Measurements from ENCODE around the gene MRPL58.
"Not testable (repeated sequence)": the region's sequence is repeated elsewhere in the genome, so short reads cannot be mapped to it uniquely, and the experiment has no call there.

The MRPL58 gene

DNA sequence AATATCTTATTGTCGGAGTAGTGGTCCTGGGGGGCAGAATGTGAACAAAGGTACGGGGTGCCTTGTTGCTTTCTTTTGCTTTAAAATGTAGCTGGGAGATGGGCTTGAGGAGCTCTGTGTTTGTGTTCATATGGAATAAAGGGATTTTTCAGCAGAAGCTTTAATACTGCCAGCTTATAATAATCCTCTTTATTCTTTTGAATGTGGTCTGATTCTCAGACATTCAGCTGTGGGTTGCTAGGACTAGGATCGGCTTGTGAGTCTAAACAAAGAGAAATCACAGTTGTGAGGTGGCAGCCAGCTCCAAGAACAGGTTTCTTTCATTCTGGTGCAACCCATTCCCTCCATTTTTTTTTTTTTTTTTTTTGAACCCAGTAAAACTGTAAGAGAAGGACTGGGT lies 7.2 kb downstream of the MRPL58 start:
- Histone ChIP-seq H3K4me3 (ENCODE audit: low read depth, low read length) (no peak overlapping the region), H3K9ac (ENCODE audit: low read length) (no peak overlapping the region), H3K27me3 (ENCODE audit: control insufficient read depth, insufficient read depth, low read length) (no peaks in the 10 kb centered on the region), H3K9me3 (ENCODE audit: control insufficient read depth, insufficient read depth, low read depth, low read length) (no peaks in the 10 kb centered on the region), H3K27ac (ENCODE audit: low read depth, low read length) (no peak overlapping the region), H3K4me1 (ENCODE audit: control insufficient read depth, insufficient read depth, low read length) (no peaks in the 10 kb centered on the region), H3K36me3 (ENCODE audit: control insufficient read depth, insufficient read depth, low read length) (peaks cover 51% of the 10 kb centered on the region)

DNA sequence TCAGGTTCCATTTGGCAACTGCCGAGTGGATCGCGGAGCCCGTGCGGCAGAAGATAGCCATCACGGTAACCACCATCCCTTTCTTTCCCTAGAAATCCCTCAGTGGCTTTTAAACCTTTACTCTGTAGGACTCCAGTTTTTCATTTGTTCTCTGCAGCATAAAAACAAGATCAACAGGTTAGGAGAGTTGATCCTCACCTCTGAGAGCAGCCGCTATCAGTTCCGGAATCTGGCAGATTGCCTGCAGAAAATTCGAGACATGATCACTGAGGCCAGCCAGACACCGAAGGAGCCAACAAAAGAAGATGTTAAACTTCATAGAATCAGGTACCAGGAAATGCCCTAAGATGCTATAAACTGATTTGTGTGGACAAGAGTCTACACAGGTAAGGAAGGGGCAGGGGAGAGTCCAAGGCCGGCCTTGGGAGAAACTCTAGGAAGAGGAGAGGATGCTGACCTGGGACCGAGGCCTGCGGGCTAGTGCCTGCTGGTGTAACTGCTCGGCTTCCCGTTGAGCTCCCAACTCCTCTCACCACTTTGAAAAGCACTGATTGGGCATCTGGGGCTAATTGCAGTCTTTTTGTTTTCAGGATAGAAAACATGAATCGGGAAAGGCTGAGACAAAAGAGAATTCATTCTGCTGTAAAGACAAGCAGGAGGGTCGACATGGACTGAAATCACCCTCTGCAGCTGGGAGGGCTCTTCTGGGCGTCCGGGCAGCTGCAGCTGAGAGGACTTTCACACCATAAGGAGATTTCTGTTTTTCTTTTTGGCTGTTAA lies 8.1 kb downstream of the MRPL58 start:
- H3K4me1 ChIP-seq (ENCODE audit: control insufficient read depth, insufficient read depth, low read length) = no peaks in the 10 kb centered on the region
- no peak overlapping the region for H3K9ac ChIP-seq (ENCODE audit: low read length)
- H3K27me3 ChIP-seq (ENCODE audit: control insufficient read depth, insufficient read depth, low read length) = no peaks in the 10 kb centered on the region
- no peak overlapping the region for H3K4me3 ChIP-seq (ENCODE audit: low read depth, low read length)
- H3K9me3 ChIP-seq (ENCODE audit: control insufficient read depth, insufficient read depth, low read depth, low read length) = 0 out of 2 replicates have a peak, but pooled peaks cover 4% of the 10 kb centered on the region
- H3K36me3 ChIP-seq (ENCODE audit: control insufficient read depth, insufficient read depth, low read length) = peaks cover 53% of the 10 kb centered on the region
- no peak overlapping the region for H3K27ac ChIP-seq (ENCODE audit: low read depth, low read length)

DNA sequence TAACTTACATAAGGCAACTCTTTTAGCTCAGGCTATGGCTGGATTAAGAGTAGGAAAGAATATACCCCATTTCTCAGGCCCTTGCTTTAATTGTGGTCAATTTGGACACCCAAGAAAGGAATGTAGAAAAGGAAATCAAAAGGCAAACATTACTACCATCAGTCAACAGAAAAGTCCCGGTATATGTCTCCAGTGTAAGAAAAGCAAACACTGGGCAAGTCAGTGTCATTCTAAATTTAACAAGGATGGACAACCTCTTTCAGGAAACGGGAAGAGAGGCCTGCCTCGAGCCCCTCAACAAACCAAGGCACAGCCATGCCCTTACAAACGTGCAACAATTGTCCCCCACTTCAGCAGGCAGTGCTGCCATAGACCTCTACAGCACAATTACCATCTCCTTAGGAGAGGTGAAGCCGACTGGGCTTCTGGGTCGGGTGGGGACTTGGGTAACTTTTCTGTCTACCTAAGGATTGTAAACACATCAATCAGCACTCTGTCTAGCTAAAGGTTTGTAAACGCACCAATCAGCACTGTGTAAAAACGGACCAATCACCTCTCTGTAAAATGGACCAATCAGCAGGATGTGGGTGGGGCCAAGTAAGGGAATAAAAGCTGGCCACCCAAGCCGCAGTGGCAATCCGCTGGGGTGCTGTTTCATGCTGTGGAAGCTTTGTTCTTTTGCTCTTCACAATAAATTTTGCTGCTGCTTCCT lies 12.4 kb downstream of the MRPL58 start:
- Histone ChIP-seq H3K9ac (ENCODE audit: low read length) (no peak overlapping the region), H3K4me1 (ENCODE audit: control insufficient read depth, insufficient read depth, low read length) (no peaks in the 10 kb centered on the region), H3K27me3 (ENCODE audit: control insufficient read depth, insufficient read depth, low read length) (no peaks in the 10 kb centered on the region), H3K27ac (ENCODE audit: low read depth, low read length) (no peak overlapping the region), H3K36me3 (ENCODE audit: control insufficient read depth, insufficient read depth, low read length) (peaks cover 30% of the 10 kb centered on the region), H3K9me3 (ENCODE audit: control insufficient read depth, insufficient read depth, low read depth, low read length) (peaks cover 8% of the 10 kb centered on the region), H3K4me3 (ENCODE audit: low read depth, low read length) (no peak overlapping the region)

DNA sequence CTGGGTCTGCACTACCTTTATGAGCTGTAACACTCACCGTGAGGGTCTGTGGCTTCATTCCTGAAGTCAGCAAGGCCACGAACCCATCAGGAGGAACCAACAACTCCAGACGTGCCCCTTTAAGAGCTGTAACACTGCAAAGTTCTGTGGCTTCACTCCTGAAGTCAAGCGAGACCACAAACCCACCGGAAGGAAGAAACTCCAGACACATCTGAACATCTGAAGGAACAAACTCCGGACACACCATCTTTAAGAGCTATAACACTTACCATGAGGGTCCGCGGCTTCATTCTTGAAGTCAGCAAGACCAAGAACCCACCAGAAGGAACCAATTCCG lies 12.9 kb downstream of the MRPL58 start:
- not testable (repeated sequence) for H3K27me3 ChIP-seq (ENCODE audit: control insufficient read depth, insufficient read depth, low read length); H3K4me1 ChIP-seq (ENCODE audit: control insufficient read depth, insufficient read depth, low read length); H3K4me3 ChIP-seq (ENCODE audit: low read depth, low read length); H3K9ac ChIP-seq (ENCODE audit: low read length); H3K27ac ChIP-seq (ENCODE audit: low read depth, low read length)
- H3K9me3 ChIP-seq (ENCODE audit: control insufficient read depth, insufficient read depth, low read depth, low read length) = peaks cover 13% of the 10 kb centered on the region
- peaks cover 24% of the 10 kb centered on the region for H3K36me3 ChIP-seq (ENCODE audit: control insufficient read depth, insufficient read depth, low read length)

DNA sequence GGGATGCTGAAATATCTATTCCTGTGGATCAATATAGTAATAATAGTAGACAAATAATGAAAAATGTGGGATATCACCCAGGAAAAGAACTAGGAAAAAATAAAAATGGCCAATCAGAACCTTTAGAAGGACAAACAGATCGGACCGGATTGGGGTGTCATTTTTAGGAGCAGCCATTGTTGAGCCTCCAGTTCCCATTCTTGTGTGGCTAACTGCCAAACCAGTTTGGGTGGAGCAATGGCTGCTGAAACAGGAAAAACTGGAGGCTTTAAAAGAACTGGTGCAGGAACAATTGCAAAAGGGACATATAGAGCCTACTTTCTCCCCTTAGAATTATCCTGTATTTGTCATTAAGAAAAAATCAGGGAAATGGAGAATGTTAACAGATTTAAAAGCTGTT lies 14.2 kb downstream of the MRPL58 start:
- not testable (repeated sequence) for H3K27me3 ChIP-seq (ENCODE audit: control insufficient read depth, insufficient read depth, low read length); H3K4me1 ChIP-seq (ENCODE audit: control insufficient read depth, insufficient read depth, low read length); H3K27ac ChIP-seq (ENCODE audit: low read depth, low read length); H3K4me3 ChIP-seq (ENCODE audit: low read depth, low read length); H3K9ac ChIP-seq (ENCODE audit: low read length)
- Histone ChIP-seq H3K9me3 (ENCODE audit: control insufficient read depth, insufficient read depth, low read depth, low read length) (peaks cover 21% of the 10 kb centered on the region), H3K36me3 (ENCODE audit: control insufficient read depth, insufficient read depth, low read length) (peaks cover 12% of the 10 kb centered on the region)

DNA sequence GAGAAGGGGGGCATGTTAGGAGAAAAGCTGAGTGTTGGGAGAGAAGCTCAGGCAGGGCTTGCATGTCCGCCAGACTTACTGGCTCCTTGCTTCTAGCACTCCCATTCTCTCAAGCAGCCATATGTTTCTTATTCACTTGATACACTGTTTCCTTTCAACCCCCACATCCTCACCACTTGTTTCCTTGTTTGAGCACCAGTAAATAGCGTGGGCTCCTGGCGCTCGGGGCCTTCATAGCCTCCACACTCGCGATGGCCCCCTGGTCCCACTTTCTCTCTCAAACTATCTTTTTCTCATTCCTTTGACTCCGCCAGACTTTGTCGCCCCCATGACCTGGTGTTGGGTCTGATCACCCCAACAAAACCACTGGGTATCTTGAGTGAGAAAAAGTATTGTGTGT lies 17.7 kb downstream of the MRPL58 start:
- Histone ChIP-seq H3K4me1 (ENCODE audit: control insufficient read depth, insufficient read depth, low read length) (no peaks in the 10 kb centered on the region), H3K4me3 (ENCODE audit: low read depth, low read length) (no peak overlapping the region), H3K9ac (ENCODE audit: low read length) (no peak overlapping the region), H3K27ac (ENCODE audit: low read depth, low read length) (no peak overlapping the region), H3K27me3 (ENCODE audit: control insufficient read depth, insufficient read depth, low read length) (no peaks in the 10 kb centered on the region), H3K36me3 (ENCODE audit: control insufficient read depth, insufficient read depth, low read length) (no peaks in the 10 kb centered on the region), H3K9me3 (ENCODE audit: control insufficient read depth, insufficient read depth, low read depth, low read length) (peaks cover 18% of the 10 kb centered on the region)

DNA sequence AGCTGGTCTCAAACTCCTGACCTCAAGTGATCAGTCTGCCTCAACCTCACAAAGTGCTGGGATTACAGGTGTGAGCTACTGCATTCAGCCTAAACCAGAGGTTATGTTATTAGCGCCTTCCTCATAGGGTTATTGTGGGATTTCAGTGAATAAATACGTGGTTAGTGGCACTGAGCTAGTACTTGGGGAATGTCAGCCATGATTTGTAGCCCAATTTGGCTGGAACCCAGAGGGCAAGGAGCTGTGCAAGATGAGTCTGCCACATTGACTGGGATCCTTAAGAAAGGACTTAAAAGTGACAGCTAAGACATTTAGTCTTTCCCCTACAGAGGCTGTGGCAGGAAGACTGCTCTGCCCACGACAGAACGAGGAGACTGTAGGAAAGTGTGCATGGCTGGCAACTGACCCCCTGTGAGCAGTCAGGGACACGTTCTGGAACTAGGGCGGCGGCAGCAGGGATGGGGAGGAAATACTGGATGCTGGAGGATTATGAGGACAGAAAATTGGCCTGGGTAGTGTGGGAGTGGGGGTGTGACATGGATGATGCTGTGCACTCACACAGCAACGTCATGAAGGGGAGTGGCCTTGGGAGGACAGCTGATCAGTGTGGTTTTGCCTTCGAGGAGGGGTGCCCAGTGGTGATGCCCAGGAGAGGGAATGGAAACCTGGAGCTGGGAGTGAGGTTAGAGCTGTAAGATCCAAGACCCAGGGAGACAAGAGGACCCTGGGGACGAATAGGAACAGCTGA lies 19.7 kb downstream of the MRPL58 start:
- H3K27me3 ChIP-seq (ENCODE audit: control insufficient read depth, insufficient read depth, low read length) = no peaks in the 10 kb centered on the region
- no peak overlapping the region for H3K9ac ChIP-seq (ENCODE audit: low read length)
- peaks cover 14% of the 10 kb centered on the region for H3K4me1 ChIP-seq (ENCODE audit: control insufficient read depth, insufficient read depth, low read length)
- H3K9me3 ChIP-seq (ENCODE audit: control insufficient read depth, insufficient read depth, low read depth, low read length) = peaks cover 18% of the 10 kb centered on the region
- H3K36me3 ChIP-seq (ENCODE audit: control insufficient read depth, insufficient read depth, low read length) = no peaks in the 10 kb centered on the region
- H3K4me3 ChIP-seq (ENCODE audit: low read depth, low read length) = peak overlapping the region; percentile 85
- no peak overlapping the region for H3K27ac ChIP-seq (ENCODE audit: low read depth, low read length)

DNA sequence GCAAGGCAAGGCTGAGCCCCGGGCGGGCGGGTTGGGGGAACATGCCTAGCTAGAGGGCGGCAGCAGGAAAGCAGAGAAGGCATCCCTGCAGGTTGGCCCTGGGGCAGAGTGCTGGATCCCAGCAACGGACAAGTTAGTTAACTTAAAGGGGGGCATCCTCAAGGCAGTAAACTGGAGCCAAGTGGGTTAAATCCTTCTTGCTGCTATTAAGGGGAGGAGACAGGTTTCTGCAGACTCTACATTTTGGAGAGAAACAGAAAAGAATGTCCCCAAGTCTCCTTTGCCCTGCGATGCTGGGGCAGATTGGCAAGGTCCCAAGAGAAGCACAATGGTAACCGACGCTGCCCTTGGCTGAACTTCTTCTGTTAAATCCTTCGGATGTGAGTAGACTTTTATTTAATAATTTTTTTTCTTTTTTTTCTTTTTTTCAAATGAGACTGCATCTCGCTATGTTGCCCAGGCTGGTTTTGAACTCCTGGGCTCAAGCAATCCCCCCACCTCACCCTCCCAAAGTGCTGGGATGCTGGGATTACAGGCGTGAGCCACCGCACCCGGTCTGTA lies 20.3 kb downstream of the MRPL58 start:
- H3K27me3 ChIP-seq (ENCODE audit: control insufficient read depth, insufficient read depth, low read length) = no peaks in the 10 kb centered on the region
- H3K4me1 ChIP-seq (ENCODE audit: control insufficient read depth, insufficient read depth, low read length) = peaks cover 14% of the 10 kb centered on the region
- H3K9me3 ChIP-seq (ENCODE audit: control insufficient read depth, insufficient read depth, low read depth, low read length) = peaks cover 18% of the 10 kb centered on the region
- no peaks in the 10 kb centered on the region for H3K36me3 ChIP-seq (ENCODE audit: control insufficient read depth, insufficient read depth, low read length)
- H3K9ac ChIP-seq (ENCODE audit: low read length) = no peak overlapping the region
- no peak overlapping the region for H3K27ac ChIP-seq (ENCODE audit: low read depth, low read length)
- H3K4me3 ChIP-seq (ENCODE audit: low read depth, low read length) = peak overlapping the region; percentile 85

DNA sequence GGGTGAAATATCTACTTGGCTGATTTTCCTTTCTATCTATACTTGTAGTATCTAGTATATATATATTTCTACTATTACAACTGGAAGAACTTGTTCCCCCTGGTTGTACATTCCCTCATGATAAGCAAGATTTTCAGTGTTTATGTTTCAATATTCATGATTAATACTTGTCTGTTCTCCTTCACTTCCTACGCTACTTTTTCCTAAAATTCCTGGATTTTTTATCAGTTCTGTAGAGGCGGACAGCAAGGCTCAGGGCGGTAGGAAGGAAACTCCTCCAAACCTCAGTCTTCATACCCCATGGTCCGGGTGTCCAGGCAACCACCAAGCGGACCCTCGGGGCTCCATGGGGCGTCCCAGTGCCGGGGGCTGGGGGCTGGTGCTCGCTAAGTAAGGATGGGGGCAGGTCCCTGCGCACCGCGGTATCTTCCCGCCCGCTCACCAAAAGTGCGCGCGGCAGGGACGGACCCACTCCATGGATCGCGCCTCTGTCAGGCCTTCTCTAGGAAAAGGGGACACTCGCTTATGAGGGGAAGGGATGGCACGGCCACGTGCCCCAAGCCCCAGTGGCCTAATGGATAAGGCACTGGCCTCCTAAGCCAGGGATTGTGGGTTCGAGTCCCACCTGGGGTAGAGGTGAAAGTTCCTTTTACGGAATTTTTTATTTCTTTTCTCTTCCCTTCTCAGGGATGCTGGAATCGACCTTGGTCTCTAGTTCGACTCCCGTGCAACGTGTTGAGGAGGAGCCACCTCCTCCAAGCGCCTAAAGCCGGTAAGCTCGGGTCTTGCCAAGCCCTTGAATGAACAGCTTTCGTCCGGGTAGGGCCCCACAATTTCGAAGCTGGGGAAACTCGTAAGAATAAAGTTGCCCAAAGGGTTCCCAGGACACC lies 21.1 kb downstream of the MRPL58 start:
- peak overlapping the region; percentile 85 for H3K4me3 ChIP-seq (ENCODE audit: low read depth, low read length)
- H3K27me3 ChIP-seq (ENCODE audit: control insufficient read depth, insufficient read depth, low read length) = no peaks in the 10 kb centered on the region
- H3K36me3 ChIP-seq (ENCODE audit: control insufficient read depth, insufficient read depth, low read length) = peaks cover 4% of the 10 kb centered on the region
- peaks cover 18% of the 10 kb centered on the region for H3K9me3 ChIP-seq (ENCODE audit: control insufficient read depth, insufficient read depth, low read depth, low read length)
- H3K27ac ChIP-seq (ENCODE audit: low read depth, low read length) = peak overlapping the region; percentile 41; the same call in 1 of the 2 replicates
- H3K4me1 ChIP-seq (ENCODE audit: control insufficient read depth, insufficient read depth, low read length) = peaks cover 14% of the 10 kb centered on the region
- H3K9ac ChIP-seq (ENCODE audit: low read length) = peak overlapping the region; percentile 93

DNA sequence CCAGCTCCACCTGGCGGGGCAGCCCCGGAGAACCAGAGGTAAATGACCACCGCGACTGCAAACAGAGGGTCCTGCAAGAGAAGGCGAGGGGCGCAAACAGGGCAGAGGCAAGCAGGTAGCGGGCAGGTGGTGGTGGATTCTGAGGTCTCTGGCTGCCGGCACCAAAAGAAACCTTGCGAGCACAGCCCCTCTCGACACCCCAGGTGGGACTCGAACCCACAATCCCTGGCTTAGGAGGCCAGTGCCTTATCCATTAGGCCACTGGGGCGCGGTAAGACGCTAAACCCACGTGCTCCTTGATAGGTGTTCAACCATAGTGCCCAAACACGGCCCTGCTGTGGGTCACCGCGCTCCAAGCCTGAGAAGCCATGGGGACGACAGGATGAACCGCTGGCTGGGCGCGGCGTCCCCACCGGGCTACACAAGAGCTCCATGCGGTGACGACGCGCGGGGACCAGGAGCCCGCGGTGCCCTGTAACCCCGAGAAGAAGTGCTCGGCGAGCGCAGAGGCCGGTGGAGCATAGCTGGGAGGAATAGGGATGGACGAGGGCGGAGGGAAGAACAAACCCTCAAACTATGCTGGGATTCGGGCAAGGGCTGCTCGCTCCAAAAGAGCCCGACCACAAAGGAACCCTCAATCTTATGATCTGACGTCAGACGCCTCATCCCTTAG lies 21.9 kb downstream of the MRPL58 start:
- Histone ChIP-seq H3K9me3 (ENCODE audit: control insufficient read depth, insufficient read depth, low read depth, low read length) (peaks cover 18% of the 10 kb centered on the region), H3K36me3 (ENCODE audit: control insufficient read depth, insufficient read depth, low read length) (peaks cover 12% of the 10 kb centered on the region), H3K27ac (ENCODE audit: low read depth, low read length) (peak overlapping the region; percentile 91), H3K4me3 (ENCODE audit: low read depth, low read length) (peak overlapping the region; percentile 85), H3K4me1 (ENCODE audit: control insufficient read depth, insufficient read depth, low read length) (peaks cover 14% of the 10 kb centered on the region), H3K27me3 (ENCODE audit: control insufficient read depth, insufficient read depth, low read length) (no peaks in the 10 kb centered on the region), H3K9ac (ENCODE audit: low read length) (peak overlapping the region; percentile 93)

All from HUES6 (cell line).